ENCODE results near the gene IQCK.
A peak's percentile ranks its signal among the peaks of the same experiment; 100 is the strongest.
"Not testable (repeated sequence)": the region's sequence is repeated elsewhere in the genome, so short reads cannot be mapped to it uniquely, and the experiment has no call there.

Gene IQCK

DNA sequence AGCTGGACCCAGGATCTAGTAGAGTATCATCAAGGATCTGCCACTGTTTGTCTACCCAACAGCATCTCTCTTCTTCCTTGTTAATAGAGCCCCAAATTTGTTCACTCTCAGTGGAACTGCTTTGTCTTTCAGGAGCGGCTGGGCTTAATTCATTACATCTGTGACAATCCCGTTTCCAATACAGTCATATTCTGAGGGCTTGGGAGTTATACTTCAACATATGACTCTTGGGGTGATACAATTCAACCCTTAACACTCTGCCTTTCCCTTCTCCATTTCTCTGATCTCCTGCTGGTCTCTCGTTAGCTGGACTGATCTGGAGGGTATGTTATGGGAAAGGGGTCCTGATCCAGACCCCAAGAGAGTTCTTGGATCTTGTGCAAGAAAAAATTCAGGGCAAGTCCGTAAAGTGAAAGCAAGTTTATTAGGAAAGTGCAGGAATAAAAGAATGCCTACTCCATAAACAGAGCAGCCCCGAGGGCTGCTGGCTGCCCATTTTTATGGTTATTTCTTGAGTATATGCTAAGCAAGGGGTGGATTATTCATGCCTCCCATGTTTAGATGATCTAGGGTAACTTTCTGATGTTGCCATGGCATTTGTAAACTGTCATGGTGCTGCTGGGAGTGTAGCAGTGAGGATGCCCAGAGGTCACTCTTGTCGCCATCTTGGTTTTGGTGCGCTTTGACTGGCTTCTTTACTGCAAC lies 42.4 kb downstream of the IQCK start:
- no peak for DNase-seq

- no peak for DNase-seq
Observed at GRCh38 chr16:19765860-19766553, 47.9 kb downstream of the IQCK start.

DNA sequence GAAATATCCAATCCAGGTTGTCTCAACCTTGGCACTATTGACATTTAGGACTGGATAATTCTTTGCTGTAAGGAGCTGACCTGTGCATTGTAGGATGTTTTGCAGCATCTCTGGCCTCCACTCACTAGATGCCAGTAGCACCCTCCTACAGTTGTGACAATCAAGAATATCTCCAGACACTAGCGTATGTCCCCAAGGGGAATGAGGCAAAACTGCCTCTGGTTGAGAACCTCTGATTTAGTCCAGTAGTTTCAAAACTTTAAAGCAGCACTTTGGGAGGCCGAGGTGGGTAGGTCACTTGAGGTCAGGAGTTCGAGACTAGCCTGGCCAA lies 48.4 kb downstream of the IQCK start:
- DNase-seq, result no peak

DNA sequence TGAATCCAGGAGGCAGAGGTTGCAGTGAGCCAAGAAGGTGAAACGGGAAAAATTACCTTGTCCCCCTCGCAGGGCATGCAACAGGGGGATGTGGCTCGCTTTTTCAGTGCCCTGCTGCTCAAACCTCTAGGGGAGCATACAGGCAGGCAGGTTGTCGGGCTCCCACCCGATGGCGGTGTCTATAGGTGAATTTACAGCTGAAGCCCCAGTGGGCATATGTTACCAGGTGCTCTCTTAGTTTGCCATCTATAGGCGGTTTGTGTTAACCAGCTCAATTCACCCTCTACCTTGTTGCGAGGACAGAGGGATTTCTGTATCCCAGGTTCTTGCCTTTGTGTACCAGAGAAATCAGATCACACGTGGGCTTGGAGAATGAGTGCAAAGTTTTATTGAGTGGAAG lies 48.9 kb downstream of the IQCK start:
- DNase-seq, result no peak

DNA sequence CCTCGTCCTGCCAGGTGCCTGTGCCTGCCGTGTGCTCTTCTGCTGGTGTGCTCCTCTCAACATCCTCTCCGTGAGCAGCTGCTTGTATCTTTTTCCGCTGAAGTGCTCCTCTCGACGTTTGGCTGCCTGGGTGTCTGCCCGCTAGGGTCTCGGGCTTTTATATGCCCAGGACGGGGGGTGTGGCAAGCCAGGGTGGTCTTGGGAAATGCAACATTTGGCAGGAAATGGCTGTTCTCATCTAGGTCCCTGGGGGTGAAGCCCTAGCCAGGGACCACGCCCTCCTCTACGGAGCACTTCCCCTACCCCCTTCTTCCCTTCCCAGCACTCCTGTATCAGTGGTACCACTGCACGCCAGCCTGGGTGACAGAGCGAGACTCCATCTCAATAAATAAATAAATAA lies 49.4 kb downstream of the IQCK start:
- no peak for DNase-seq

DNA sequence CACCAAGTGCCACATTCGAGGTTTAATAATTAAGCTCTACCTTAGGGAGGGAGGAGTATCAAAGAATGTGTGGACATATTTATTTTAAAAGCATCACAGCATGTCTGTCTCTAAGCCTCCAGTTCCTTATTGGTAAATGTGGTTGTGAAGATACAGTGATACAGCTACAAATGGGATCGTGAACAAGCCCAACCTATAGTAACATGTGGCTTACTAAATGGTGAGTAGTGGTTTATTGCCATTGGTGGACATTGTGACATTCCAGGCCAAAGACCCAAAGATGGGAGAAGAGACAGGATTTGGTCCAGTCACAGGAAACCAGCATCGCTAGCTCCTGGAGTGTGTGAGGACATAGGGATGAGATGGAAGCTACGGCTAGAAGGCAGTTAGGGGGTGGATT lies 51.2 kb downstream of the IQCK start:
- DNase-seq, result no peak

- DNase-seq, result no peak
Observed at GRCh38 chr16:19771040-19771439, 53.0 kb downstream of the IQCK start.

- no peak for DNase-seq
Observed at GRCh38 chr16:19771796-19772195, 53.7 kb downstream of the IQCK start.

- DNase-seq, result no peak
Observed at GRCh38 chr16:19774024-19774423, 56.0 kb downstream of the IQCK start.

GRCh38 chr16:19776147-19776546 lies 58.1 kb downstream of the IQCK start:
- no peak for DNase-seq

DNA sequence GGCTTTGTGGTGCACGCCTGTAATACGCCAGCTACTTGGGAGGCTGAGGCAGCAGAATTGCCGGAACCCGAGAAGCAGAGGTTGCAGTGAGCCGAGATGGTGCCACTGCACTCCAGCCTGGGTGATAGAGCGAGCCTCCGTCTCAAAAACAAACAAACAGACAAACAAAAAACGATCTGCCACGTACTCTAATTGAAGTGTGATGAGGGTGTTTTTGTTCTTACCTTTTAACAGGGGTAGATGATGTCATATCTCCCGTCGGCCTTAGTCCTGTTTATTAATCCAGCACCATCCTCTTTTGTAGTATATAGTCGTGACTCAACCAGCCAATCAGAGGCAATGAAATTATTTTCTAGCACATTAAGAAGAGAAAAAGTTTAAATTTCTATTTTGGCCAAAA lies 58.5 kb downstream of the IQCK start:
- DNase-seq, result no peak

- no peak for DNase-seq
Observed at GRCh38 chr16:19780321-19780720, 62.2 kb downstream of the IQCK start.

DNA sequence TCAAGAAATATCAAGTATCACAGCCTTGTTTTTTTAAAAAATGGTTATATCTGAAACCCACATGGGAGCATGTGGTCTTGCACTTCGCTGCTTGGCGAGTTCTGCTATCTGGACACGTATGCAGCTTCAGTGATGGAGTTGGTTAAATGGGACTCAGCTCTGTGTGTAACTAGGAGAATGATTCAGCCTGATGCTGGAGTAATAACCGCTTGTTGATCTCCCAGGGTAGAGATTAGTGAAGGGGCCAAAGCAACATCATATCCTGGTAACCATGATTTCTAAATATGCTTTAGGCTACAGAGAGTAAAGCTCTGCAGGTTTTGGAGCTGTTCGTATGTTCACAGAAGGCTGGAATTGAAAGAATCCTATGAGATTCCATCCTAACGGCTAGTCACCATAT lies 63.2 kb downstream of the IQCK start:
- no peak for DNase-seq

DNA sequence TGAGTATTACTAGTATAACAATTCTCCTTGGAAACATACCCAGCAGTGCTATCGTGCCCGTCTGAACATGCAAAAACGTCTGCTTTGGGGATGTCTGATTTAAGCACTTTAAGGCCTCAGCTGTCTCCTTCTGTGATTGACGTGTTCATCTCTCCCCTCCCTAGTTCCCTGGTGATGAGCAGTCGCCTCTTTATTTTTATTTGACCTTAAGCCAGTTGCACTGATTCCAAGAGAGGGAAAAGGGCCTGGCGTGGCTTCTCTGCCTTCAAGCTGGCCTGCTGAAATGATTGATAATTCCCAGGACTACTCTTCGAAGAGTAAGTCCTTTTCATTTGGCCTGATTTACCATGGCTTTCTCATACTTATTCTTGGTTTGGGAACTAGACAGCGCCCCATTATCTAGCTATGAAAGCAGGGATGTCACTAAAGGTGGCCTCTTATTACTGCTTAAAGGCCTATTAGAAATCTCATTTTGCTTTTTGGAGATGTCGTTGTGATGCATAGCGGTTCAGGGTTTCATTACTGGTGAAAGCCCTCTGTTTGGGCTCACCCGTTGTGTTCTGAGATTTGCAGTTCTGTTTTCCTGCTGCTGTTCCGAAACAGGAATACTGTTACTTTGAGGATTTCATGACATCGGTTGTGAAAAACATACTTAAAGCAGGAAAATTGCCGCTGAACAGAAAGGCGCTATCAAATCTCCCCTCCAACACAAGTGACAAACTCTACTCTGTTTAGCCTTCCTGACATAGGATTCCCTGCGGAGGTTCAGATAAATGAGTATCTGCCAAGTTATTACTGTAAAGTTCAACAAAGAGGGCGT lies 65.5 kb downstream of the IQCK start:
- DNase-seq, result no peak

DNA sequence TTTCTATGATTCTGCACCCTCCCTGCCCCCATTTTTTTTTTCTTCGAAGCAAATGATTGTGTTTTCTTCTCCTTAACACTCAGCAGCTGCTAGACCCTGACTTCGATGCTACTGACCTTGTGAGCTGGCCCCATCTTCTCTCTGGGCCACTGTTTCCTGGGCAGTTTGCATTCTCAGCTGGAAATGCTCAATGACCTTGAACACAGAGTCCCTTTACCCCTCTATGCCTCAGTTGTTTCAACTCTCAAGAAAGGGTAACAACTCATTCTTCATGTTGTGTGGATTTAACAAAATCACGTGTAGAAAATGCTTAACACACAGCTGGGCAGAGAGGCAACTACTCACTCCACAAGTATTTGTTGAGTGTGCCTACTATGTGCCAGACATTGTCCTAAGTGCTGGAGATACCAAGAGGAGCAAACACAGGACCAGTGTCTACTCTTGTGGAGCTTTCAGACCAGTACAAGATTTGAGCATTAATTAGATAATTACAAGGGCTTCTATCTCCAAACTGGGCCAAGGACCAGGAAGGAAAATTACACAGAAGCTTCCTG lies 66.2 kb downstream of the IQCK start:
- no peak for DNase-seq

- no peak for DNase-seq
Observed at GRCh38 chr16:19785081-19785480, 67.0 kb downstream of the IQCK start.

- DNase-seq, result no peak
Observed at GRCh38 chr16:19785512-19786130, 67.5 kb downstream of the IQCK start.

- not testable (repeated sequence) for DNase-seq
Observed at GRCh38 chr16:19801369-19801768, 83.3 kb downstream of the IQCK start.

GRCh38 chr16:19801824-19802223 lies 83.8 kb downstream of the IQCK start:
- not testable (repeated sequence) for DNase-seq

GRCh38 chr16:19802612-19803011 lies 84.5 kb downstream of the IQCK start:
- DNase-seq, result no peak

DNA sequence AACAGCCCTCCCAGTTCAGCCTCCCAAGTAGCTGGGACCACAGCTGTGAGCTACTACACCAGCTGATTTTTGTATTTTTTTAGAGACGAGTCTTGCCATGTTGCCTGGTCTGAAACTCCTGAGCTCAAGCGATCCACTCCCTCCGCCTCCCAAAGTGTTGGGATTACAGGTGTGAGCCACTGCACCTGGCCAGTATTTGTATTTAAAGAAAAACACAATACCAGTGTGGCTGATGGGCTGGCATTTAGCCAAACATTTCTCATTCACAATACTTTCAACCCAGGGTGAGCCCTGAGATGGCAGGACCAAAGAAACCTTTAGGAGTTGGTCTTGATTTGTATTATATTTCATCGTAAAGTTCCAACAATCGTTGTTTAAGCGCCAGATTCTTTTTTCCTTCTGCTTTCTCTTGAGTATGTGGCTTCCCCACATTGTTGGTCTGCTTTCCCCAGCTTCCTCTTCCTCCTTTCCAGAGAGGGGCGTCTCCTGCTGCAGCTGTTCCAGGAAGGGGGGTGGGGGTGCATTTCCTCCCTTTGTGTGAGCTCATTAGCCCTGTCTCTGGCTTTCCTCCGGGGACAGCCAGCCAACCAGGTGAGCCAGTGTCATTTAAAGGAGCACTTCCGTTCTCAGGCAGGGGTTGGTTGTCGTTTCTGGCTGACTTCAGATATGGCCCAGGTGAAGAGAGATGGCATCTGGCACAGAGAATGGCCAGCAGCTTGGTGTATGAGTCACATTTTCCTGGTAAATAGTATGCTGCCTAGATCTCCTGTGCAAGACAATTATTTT lies 86.7 kb downstream of the IQCK start:
- DNase-seq, result peak; percentile 23

- no peak for DNase-seq
Observed at GRCh38 chr16:19805459-19806162, 87.5 kb downstream of the IQCK start.

Data from activated naive CD4-positive, alpha-beta T cell treated with Interleukin-2 at 50 U/mL for 16 hours (primary cell).